Measurements from ENCODE around the gene PYROXD2.
"Not testable (repeated sequence)": the region's sequence is repeated elsewhere in the genome, so short reads cannot be mapped to it uniquely, and the experiment has no call there.

The PYROXD2 gene

GRCh38 chr10:98370831-98371820, 43.9 kb downstream of the PYROXD2 start:
- no peak for DNase-seq (ENCODE audit: extremely low read depth in 1 of 2, low read depth in 1 of 2)

- DNase-seq (ENCODE audit: extremely low read depth in 1 of 2, low read depth in 1 of 2): no peak
Measured at GRCh38 chr10:98369801-98370200, 45.2 kb downstream of the PYROXD2 start.

- no peak for DNase-seq (ENCODE audit: extremely low read depth in 1 of 2, low read depth in 1 of 2)
Measured at GRCh38 chr10:98368644-98369043, 46.3 kb downstream of the PYROXD2 start.

- DNase-seq (ENCODE audit: extremely low read depth in 1 of 2, low read depth in 1 of 2): no peak
Measured at GRCh38 chr10:98367604-98368451, 47.2 kb downstream of the PYROXD2 start.

- no peak for DNase-seq (ENCODE audit: extremely low read depth in 1 of 2, low read depth in 1 of 2)
Measured at GRCh38 chr10:98366062-98366530, 48.9 kb downstream of the PYROXD2 start.

GRCh38 chr10:98365406-98366061, 49.4 kb downstream of the PYROXD2 start:
- DNase-seq (ENCODE audit: extremely low read depth in 1 of 2, low read depth in 1 of 2): no peak

- no peak for DNase-seq (ENCODE audit: extremely low read depth in 1 of 2, low read depth in 1 of 2)
Measured at GRCh38 chr10:98364432-98365102, 50.4 kb downstream of the PYROXD2 start.

- DNase-seq (ENCODE audit: extremely low read depth in 1 of 2, low read depth in 1 of 2): no peak
Measured at GRCh38 chr10:98363220-98363619, 51.8 kb downstream of the PYROXD2 start.

GRCh38 chr10:98361131-98362025, 53.6 kb downstream of the PYROXD2 start:
- no peak for DNase-seq (ENCODE audit: extremely low read depth in 1 of 2, low read depth in 1 of 2)

GRCh38 chr10:98357194-98357822, 57.7 kb downstream of the PYROXD2 start:
- no peak for DNase-seq (ENCODE audit: extremely low read depth in 1 of 2, low read depth in 1 of 2)

- no peak for DNase-seq (ENCODE audit: extremely low read depth in 1 of 2, low read depth in 1 of 2)
Measured at GRCh38 chr10:98354491-98354890, 60.5 kb downstream of the PYROXD2 start.

- no peak for DNase-seq (ENCODE audit: extremely low read depth in 1 of 2, low read depth in 1 of 2)
Measured at GRCh38 chr10:98353170-98353569, 61.8 kb downstream of the PYROXD2 start.

- DNase-seq (ENCODE audit: extremely low read depth in 1 of 2, low read depth in 1 of 2): no peak
Measured at GRCh38 chr10:98351831-98352402, 63.1 kb downstream of the PYROXD2 start.

GRCh38 chr10:98349508-98349922, 65.5 kb downstream of the PYROXD2 start:
- no peak for DNase-seq (ENCODE audit: extremely low read depth in 1 of 2, low read depth in 1 of 2)

- DNase-seq (ENCODE audit: extremely low read depth in 1 of 2, low read depth in 1 of 2): no peak
Measured at GRCh38 chr10:98346847-98347246, 68.1 kb downstream of the PYROXD2 start.

GRCh38 chr10:98344589-98345038, 70.4 kb downstream of the PYROXD2 start:
- DNase-seq (ENCODE audit: extremely low read depth in 1 of 2, low read depth in 1 of 2): no peak

- DNase-seq (ENCODE audit: extremely low read depth in 1 of 2, low read depth in 1 of 2): not testable (repeated sequence)
Measured at GRCh38 chr10:98341701-98342100, 73.3 kb downstream of the PYROXD2 start.

GRCh38 chr10:98340940-98341310, 74.1 kb downstream of the PYROXD2 start:
- no peak for DNase-seq (ENCODE audit: extremely low read depth in 1 of 2, low read depth in 1 of 2)
